ENCODE data around the gene SEMA6B.

SEMA6B gene

GRCh38 chr19:4586691-4587090, 27.2 kb upstream of the SEMA6B start:
- DNase-seq, result no peak

- no peak for DNase-seq
Measured at GRCh38 chr19:4586245-4586644, 26.8 kb upstream of the SEMA6B start.

GRCh38 chr19:4585556-4585955, 26.1 kb upstream of the SEMA6B start:
- no peak for DNase-seq

- DNase-seq, result no peak
Measured at GRCh38 chr19:4584670-4585460, 25.4 kb upstream of the SEMA6B start.

GRCh38 chr19:4583961-4584669, 24.6 kb upstream of the SEMA6B start:
- DNase-seq, result no peak

GRCh38 chr19:4582980-4583842, 23.7 kb upstream of the SEMA6B start:
- DNase-seq, result no peak

GRCh38 chr19:4581666-4582553, 22.4 kb upstream of the SEMA6B start:
- DNase-seq, result no peak

GRCh38 chr19:4580961-4581665, 21.6 kb upstream of the SEMA6B start:
- DNase-seq, result no peak

GRCh38 chr19:4580021-4580901, 20.8 kb upstream of the SEMA6B start:
- DNase-seq, result no peak

GRCh38 chr19:4579389-4579788, 19.9 kb upstream of the SEMA6B start:
- DNase-seq, result no peak

GRCh38 chr19:4578552-4579248, 19.2 kb upstream of the SEMA6B start:
- DNase-seq, result no peak

- no peak for DNase-seq
Measured at GRCh38 chr19:4577020-4577782, 17.7 kb upstream of the SEMA6B start.

- DNase-seq, result peak; percentile 64
Measured at GRCh38 chr19:4576016-4576933, 16.8 kb upstream of the SEMA6B start.

GRCh38 chr19:4575267-4576015, 16.0 kb upstream of the SEMA6B start:
- no peak for DNase-seq

GRCh38 chr19:4573682-4574081, 14.2 kb upstream of the SEMA6B start:
- no peak for DNase-seq

- DNase-seq, result no peak
Measured at GRCh38 chr19:4571305-4571917, 11.9 kb upstream of the SEMA6B start.

GRCh38 chr19:4570916-4571304, 11.4 kb upstream of the SEMA6B start:
- DNase-seq, result no peak

Measured in CD4-positive, alpha-beta T cell treated with Interleukin-21 for 1 hour (primary cell).